ENCODE results near the gene CRADD. TPM values are rescaled to one million over a fixed set of nuclear protein-coding genes. Genes with fewer than 3 reads are reported as not detected.
"Not testable (repeated sequence)": the region's sequence is repeated elsewhere in the genome, so short reads cannot be mapped to it uniquely, and the experiment has no call there.

Gene CRADD
- polyA plus RNA-seq, 3 donors, result 10.9 to 14.6 (median 13.0) TPM

DNA sequence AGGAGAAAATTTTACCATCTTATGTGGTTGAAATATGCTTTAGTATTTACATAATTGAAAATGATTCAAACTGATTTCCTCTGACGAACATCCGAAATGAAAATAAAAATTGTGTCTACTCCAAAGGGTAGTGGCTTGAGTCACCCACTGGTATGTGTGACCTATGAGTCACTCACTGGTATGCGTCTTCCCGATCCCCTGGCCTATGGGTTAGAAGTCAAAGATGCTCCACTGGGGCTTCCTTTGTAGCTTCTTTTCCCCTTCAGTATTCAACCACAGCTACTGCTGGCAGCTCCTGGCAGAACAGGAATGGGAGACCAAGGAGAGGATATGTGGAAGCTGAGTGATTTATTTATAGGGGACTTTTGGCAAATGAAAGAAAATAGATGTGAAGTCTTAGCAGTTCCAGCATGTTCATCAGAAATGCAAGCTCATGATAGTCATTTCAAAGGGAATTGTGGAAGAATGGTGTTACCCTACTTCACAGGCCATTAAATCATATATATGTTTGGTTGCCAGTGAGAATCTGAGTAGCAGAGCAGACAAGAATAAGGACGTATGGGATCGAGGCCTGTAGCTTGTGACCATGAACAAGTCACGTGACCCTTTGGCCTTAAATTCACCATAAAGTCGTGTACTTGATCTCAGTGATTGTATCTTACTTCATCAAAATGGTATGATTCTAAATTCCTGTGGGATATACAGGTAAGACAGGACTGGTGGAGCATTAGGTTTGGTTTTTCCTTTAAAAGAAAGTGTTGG lies 108.3 kb downstream of the CRADD start:
- WGBS, 3 donors, result 51 to 76% (median 56%) methylated on average over 8 of the region's 8 CpGs

DNA sequence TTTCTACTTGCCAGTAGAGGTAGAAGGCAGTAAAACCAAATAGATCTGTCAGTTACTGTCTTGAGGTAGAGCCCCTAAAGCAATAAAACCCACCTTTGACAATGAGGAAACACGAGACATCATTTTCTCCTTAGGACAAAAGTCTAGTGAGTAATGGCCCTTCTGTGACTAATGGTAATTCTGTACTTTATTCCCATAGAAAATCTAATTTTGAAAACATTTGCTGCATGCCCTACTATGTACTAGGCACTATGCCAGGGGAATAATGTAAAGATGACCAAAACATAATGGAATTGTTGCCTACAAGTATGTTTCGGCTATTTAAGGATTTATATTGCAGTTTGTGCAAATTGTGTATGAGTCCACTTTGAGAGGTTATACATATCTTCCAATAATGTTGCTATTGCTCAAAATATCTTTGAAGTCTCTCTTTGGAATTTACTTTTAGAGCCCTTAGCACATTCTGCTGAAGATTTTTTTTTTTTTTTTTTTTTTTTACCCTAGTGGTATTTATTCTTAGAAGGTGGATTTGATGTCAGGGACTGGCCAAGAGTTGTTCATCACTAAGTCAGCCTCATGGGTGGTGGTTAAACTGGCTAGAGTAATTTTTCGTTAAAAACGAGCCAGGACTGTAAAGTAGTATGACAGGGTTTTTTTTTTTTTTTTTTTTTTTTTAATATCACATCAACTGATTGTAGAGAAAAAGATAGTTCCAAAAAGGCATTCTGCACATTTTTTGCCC lies 109.7 kb downstream of the CRADD start:
- H3K27ac ChIP-seq (ENCODE audit: low read depth, low read length), result no peak overlapping the region
- 83 to 94% (median 85%) methylated on average over 4 of the region's 4 CpGs for WGBS, 3 donors

More for the DNA sequence above, 108.3 kb downstream of the CRADD start:
- H3K27ac ChIP-seq (ENCODE audit: low read depth, low read length), result peak overlapping the region; percentile 48

DNA sequence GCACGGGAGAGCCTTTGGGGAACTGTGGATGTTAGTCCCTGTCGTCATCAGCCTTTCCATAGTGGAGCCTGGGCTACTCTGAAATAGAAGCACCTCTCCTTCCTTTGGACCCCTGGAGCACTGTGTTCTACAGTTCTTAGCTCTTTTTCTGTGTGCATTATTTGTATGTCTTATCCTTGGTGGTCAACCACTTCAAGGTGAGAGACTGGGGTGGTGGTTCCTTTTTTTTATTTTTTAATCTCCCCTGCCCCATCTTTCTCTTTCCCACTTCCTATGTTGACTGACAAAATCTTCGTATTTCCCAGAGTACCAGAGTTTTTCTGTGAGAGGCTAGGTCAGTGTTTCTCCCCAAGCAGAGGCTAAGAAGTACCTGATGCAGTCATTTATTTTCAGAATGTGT lies 111.7 kb downstream of the CRADD start:
- no peak overlapping the region for H3K27ac ChIP-seq (ENCODE audit: low read depth, low read length)
- WGBS, 3 donors, result 77 to 96% (median 86%) methylated on average over 3 of the region's 3 CpGs

DNA sequence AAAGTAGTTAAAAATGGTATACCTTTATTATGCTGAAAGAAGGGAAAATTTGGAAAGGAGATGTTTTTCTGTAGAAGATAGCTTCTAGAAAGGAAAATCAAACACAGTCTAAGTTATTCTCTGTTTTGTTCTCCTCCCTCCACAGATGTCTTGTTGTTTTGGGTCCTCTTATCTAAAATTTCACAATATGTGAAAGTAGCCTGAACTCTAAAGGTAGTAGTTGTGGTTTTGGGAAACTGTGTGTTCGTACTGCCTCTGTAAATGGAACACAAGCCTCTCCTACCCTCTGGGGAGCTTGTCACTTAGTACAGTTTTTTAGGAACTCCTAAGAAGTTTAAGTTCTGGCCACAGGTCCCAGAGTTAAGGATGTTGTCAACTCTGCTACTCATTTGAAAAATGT lies 112.6 kb downstream of the CRADD start:
- no peak overlapping the region for H3K27ac ChIP-seq (ENCODE audit: low read depth, low read length)
- WGBS, 3 donors, result 46 to 71% (median 54%) methylated on average over 1 of the region's 1 CpG

DNA sequence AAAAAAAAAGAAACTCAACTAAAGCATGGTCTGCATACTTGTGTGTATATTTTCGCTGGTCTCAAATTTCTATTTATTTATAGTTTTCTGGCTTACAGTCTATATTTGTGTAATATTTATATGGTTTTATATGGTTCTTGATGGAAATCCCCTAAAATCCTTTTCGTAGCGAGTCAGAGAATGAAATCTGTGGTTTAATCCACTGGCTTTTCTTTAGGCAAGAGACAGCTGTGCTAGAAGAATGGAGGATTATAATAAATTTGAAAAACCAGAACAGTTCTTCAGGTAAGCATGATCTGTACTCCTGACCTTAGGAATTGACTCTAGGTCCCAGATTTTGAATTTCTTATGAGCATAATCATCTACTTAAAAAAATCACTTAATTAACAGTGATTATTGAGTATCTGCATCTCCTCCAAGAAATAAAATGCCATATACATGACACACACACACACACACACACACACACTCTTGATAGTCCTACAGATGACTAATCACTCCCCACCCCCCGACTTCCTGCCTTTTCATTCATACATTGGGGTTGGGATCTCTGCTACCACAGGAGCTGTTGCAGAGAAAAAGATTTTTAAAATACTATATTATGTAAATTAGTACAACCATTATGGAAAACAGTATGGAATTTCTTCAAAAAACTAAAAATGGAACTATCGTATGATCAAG lies 113.4 kb downstream of the CRADD start:
- no peak overlapping the region for H3K27ac ChIP-seq (ENCODE audit: low read depth, low read length)

DNA sequence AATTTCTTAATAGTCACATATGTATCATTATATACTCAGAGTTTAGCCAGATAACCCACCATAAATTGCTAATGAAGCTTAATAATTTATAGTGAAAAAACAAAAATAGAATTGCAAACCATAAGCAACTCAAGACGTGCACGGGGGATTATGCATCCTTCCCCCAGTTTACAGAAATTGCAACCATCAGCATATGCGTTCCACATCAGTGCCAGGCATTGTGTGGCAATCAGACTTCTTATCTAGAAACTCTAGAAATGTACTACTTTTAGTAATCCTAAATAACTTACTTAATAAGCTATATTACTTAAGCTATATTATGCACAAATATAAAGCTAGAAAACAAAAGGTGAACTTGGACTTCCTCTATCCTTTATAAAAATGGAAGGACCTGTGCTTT lies 115.8 kb downstream of the CRADD start:
- 82 to 85% (median 85%) methylated on average over 3 of the region's 3 CpGs for WGBS, 3 donors
- H3K27ac ChIP-seq (ENCODE audit: low read depth, low read length), result no peak overlapping the region

More for the DNA sequence above, 113.4 kb downstream of the CRADD start:
- WGBS, 3 donors, result 82 to 93% (median 85%) methylated on average over 5 of the region's 5 CpGs

DNA sequence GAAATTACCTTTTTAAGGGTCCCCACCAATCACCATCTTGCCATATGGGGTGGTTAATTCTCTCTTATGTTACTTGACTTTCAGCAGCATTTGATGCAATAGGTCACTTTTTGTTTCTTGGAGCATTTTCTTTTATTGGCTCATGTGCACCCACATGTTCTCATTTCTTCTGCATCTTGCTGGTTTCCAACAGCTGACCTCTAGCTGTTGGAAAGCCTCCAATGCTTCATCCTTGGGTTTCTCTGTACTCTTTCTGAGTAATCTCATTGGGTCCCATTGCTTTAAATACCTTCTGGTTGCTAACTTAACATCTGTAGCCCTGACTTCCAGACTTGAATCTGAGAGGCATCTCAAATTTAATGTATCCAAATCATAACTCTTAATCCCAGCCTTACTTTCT lies 116.8 kb downstream of the CRADD start:
- no peak overlapping the region for H3K27ac ChIP-seq (ENCODE audit: low read depth, low read length)

DNA sequence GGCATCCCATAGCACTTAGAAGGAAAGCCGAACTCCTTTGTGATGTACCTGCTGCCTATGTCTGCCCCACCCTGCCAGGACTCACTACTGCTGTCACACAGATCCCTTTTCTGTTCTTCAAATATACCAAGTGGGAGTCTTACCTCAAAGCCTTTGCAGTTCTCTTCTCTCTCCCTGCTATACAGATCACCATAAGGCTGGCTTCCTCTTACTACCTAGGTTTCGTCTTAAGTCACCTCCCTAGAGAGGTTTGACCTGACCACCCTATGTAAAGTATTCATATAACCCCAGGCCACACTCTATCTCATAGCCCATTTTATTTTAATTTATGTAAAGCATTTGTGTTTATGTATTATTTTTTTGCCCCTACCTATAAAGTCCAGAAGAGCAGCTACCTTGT lies 117.6 kb downstream of the CRADD start:
- WGBS, 3 donors, result 94 to 100% (median 96%) methylated on average over 2 of the region's 2 CpGs
- H3K27ac ChIP-seq (ENCODE audit: low read depth, low read length), result no peak overlapping the region

DNA sequence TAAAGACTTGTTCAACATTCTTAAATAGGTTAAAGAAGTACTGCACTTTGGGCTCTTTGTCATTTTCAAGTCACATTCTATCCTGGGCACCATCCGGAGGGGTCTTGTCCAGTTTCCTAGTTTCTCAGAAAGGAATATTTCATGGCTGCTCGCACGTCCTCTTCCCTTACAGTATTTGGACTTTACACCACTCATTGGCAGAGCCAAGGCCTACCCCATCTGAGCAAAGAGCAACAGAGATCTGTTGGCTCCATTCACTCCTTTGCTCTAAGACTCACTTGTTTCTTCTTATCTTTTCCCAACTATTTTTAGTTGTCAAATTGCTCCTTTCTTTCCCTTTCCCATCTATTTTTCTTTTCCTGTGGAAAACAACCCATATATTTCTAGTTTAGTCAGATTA lies 118.2 kb downstream of the CRADD start:
- no peak overlapping the region for H3K27ac ChIP-seq (ENCODE audit: low read depth, low read length)
- WGBS, 3 donors, result 95 to 100% (median 96%) methylated on average over 3 of the region's 3 CpGs

DNA sequence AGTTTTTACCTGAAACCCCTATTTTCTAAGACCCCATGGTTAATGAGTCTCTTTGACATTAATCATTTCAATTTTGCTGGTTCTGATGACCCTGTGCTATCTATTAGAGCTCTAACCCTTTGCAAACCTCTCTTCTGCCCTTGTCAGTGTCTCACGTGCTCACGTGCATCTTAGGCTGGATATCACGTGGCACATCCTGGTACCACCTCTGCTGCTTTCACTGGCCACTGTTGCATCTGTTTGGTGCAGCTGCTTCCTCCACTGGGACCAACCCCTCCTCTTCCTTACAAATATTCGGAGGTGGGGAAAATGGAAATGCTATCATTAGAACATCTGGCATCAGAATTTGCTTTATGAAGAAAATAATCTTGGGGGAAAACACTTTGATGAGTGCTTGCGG lies 119.6 kb downstream of the CRADD start:
- no peak overlapping the region for H3K27ac ChIP-seq (ENCODE audit: low read depth, low read length)
- 61 to 79% (median 69%) methylated on average over 5 of the region's 5 CpGs for WGBS, 3 donors

DNA sequence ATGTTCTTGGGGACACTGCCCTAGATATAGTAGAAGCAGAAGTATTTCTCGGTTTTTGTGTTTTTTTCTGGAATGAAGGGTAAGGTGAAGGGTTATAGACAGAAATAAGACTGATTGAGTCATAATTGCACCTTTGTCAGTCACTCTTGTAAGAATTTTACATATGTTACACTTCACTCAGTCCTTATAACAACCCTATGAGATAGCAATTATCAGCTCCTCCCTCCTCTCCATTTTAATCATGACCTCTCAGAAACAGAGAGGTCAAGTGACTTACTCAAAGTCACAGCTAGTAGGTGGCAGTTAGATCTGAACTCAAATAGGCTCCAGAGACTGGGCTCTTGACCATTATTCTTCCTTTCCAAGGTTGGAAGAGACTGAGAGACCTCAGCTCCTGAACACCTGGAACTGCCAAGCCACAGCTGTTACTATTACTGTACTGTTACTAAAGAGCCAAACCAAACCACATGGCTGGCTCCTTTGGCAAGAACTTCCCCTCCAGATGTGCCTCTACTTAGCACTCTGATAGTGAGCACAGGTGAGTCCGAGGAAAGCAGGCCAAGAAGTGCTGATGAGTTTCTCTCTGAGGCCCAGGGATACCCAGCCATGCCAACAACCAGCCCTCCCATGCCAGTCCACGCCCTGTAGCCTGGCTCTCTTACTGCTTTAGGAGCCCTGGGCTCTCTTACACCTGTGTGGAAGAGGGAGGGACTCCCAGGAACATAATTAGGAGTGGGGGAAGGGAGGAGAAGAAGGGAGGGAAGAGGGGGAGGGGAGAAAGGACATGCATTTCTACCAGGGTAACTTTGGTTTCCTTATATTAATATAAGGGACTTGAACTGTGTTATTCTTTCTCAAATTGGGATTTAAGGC lies 121.3 kb downstream of the CRADD start:
- no peak overlapping the region for H3K27ac ChIP-seq (ENCODE audit: low read depth, low read length)
- 79 to 85% (median 82%) methylated on average over 3 of the region's 3 CpGs for WGBS, 3 donors

DNA sequence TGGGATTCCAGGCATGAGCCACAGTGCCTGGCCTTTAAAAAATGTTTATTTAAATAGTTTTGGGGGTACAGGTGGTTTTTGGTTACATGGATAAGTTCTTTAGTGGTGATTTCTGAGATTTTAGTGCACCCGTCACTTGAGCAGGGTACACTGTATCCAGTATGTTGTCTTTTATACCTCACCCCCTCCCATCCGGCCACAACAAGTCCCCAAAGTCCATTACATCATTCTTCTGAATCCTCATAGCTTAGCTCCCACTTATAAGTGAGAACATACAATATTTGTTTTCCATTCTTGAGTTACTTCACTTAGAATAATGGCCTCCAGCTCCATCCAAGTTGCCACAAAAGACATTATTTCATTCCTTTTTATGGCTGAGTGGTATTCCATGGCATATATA lies 124.5 kb downstream of the CRADD start:
- WGBS, 3 donors, result 85 to 93% (median 88%) methylated on average over 2 of the region's 2 CpGs

DNA sequence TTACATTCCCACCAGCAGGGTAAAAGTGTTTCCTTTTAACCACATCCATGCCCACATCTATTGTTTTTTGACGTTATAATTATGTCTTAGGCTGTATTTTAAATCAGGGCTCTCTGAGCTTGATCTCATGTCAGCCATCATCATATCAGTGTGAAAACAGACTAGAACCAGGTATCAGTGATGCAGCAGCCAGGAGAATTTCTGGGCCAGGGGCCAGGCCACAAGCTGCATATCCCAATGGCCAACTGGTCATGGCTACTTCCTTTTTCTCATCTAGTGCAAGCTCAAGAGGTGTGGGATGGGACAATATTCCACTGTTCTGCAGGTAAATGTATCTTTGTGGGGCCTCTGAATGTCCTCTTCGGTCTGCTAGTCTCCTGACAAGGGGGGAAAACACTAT lies 125.1 kb downstream of the CRADD start:
- H3K27ac ChIP-seq (ENCODE audit: low read depth, low read length), result no peak overlapping the region
- WGBS, 3 donors, result 73 to 93% (median 77%) methylated on average over 2 of the region's 2 CpGs

More for the DNA sequence above, 124.5 kb downstream of the CRADD start:
- not testable (repeated sequence) for H3K27ac ChIP-seq (ENCODE audit: low read depth, low read length)

DNA sequence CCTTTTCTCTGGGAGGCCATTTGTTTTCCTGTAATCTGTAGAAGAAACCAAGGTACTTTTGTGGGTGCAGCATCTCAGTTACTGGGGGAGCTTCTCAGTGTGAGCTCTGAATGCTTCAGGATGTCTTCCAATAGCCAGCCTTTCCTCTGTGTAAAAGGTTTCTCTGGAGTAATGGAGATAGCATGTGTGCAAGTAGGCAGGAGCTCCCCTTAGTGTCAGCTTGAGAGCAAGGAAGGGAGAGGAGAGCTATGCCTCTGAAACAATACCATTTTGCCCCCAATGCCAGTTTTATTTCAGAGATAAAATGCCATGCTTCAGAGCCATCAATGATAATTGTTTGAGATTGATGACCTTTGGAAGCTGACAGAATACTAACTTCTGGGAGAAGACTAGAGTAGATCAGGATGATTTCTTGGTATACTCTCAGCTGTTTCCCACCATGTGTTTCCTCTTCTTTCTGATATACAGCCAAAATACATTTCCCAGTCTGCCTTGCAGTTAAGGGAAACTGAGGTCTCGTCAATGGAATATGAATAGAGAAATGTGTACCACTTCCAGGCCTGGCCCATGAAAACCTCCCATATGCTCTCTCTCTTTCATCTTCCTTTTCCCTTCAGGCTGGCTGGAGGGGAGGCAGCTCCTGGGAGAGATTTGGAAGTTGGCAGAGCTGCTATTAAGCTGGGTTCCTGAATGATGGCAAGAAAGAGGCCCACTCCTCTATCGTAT lies 125.7 kb downstream of the CRADD start:
- WGBS, 3 donors, result 29 to 83% (median 30%) methylated on average over 2 of the region's 2 CpGs
- peak overlapping the region; percentile 45 for H3K27ac ChIP-seq (ENCODE audit: low read depth, low read length)

DNA sequence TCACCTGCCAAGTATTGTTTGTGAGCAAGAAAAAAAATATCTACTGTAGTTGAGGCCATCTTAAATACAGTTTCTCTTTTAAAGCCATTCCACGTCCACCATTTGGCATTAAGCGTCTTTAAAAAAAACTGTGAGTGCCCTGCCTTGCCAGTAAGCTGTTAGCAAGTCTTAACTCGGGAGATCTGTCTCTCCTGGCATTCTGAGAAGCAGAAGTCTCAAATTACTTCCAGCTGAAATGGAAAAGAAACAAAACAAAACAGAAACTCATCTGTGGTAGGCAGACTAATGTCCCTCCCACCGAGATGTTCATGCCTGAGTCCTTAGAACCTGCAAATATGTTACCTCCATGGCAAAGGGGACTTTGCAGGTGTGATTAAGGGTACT lies 126.2 kb downstream of the CRADD start:
- H3K27ac ChIP-seq (ENCODE audit: low read depth, low read length), result peak overlapping the region; percentile 45
- 14 to 61% (median 30%) methylated on average over 4 of the region's 4 CpGs for WGBS, 3 donors

DNA sequence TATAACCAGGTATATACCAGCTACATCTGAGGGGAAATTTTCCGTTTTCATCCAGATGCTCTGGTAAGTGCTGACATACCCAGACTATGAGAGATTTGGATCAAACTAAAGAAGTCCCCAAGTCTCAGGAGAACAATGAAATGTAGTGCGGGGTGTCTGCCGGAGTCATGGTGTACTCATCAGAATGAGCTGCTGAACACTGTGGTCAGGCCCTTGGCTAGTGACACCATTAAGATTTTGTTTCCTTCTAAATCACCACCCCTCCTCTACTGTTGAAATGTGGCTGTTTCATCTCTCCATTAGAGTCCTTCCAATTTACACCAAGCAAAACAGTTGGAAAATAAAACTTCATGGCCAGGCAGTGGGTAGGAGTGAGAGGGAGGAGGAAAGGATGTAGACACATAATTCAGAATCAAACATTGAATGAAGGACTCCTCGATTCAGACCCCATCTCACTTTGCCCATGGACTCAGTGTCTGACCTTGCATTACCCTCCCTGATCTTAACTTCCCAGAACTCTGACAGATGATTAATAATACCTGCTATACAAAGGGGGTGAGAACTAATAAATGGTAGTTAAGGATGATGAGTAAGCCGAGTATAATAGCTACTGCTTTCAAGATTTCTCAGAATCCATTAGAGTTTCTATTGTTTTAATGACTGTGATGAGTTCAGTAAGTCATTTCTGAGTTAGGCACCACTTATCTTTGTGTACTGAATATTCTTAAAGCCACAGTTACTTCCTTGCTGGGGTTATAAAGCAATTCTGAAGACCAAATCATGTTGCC lies 127.4 kb downstream of the CRADD start:
- H3K27ac ChIP-seq (ENCODE audit: low read depth, low read length), result no peak overlapping the region
- WGBS, 3 donors, result 70 to 89% (median 74%) methylated on average over 5 of the region's 5 CpGs

DNA sequence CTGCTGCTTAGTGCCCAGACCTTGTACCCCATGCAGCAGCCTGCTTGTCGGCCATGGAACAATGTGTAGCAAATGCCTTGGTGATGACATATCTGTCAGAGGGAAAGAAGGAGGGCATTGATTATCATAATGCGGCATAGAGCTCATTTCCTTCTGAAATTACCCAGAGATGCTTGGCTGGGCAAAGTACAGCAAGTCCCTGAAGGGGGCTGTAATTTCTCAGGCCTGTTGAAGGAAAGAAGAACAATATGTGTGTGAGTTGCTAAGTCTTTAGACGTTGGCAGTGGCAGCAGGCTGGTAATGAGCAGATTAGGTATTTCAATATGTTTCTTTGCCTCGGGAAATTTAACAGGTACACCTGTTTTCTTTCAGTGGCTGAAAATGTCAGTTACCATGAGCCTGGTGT lies 128.6 kb downstream of the CRADD start:
- WGBS, 3 donors, result 69 to 92% (median 91%) methylated on average over 4 of the region's 4 CpGs
- H3K27ac ChIP-seq (ENCODE audit: low read depth, low read length), result no peak overlapping the region
